Germinal center (tissue), 1 donor: ENCODE measurements around the gene ERV3-1.
"Not testable (repeated sequence)": the region's sequence is repeated elsewhere in the genome, so short reads cannot be mapped to it uniquely, and the experiment has no call there.

ENCODE experiments used
- DNase-seq: peaks from one replicate; pipeline ENCODE4 v3.0.0; 2012; ENCODE audit warnings: mixed read lengths, low spot score

ERV3-1 gene

DNA sequence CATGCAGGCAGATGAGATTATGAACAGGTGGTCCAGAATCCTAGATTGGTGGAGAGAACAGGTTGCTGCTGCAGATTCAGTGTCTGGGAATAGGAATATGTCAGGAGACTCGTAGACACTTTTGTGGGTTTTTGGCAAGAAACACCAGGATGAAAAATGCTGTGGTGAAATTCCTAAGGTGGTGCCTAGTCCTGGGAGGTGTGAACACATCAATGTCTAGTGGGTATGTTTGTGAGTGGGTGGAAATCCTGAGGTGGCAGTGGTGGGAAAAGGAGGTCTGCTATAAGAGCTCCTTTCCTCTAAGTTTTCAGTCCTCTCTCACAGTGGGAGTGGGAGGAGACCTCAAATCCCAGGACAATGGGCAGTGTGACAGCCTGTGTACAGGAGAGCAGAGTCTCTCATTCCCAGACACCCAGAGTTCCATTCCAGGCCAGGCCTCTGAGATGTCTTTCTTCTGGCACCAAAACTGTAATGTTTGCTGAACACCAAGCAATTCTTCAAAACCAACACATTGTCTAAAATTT is 5.1 kb downstream of the ERV3-1 start:
- DNase-seq = no peak

DNA sequence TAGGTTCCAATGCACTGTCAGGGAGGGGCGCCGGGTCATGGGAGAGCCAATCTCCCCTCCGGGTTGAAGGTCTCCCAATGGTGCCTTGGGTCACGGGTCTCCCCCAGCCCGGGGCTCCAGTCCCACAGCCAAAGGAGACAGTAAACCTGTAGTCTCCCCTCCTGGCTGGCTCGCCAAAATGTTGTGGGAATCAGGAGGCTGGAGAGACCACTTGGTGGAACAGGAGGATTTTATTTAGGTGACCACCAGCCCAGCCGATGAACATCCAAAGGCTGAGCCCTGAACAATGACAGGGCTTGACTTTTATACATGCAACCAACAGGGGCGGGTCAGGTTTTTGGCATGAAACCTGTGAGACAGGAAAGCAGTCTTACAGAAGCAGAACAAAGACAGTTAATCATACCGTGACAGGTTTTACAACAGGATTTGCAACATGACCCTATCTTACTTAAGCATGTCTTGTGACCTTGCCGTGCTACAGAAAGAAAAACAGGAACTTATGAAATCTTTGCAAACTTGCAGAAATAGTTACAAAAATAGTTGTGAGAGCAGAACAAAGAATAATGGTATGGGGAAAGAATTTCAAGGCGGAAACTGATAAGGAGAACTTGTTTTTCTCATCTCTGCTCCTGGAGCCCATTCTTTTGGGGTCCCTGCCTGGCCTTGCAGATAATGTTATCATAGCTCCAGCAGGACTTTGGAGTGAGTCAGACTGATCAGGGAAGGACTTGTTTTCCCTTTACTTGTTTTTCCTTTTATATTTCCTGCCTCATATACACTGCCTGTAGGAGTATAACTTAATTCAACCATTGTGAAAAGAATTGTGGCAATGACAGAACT is 7.1 kb downstream of the ERV3-1 start:
- peak; percentile 36 for DNase-seq

DNA sequence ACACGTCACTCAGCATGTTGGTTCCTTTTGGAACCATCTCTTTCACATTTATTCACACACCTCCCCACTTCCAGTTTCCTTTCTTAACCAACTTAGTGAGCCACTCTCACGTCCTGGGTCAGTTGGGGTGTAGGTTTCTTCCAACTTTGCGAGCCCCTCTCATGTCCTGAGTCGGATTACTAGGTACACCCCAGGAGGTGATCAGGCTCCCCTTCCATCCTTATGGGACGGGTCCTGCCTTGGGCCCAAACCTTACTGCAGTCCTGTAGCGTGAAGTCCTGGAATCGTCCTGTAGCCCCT is 7.7 kb downstream of the ERV3-1 start:
- no peak for DNase-seq

DNA sequence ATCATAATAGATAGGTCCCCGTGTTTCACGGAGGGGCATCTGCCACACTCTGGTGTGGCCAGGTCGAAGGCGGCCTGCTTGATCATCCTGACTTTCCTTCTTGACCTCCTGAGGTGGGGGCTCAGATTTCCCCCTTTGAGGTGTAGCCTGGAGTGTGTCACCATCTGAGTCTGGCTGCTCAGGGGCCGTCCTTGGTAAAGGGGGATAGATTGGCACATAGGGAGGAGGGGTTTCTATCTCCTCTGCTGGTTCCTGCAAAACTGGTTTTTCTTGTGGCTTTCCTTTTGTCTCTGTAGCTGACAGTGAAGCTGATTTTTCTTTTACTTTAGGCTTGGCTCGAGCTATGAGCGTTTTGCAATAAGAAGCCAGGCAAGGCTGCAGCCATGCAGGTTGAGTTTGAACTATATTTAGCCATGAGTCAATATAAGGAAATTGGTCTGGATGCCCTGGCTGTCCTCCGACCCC is 8.5 kb downstream of the ERV3-1 start:
- no peak for DNase-seq

DNA sequence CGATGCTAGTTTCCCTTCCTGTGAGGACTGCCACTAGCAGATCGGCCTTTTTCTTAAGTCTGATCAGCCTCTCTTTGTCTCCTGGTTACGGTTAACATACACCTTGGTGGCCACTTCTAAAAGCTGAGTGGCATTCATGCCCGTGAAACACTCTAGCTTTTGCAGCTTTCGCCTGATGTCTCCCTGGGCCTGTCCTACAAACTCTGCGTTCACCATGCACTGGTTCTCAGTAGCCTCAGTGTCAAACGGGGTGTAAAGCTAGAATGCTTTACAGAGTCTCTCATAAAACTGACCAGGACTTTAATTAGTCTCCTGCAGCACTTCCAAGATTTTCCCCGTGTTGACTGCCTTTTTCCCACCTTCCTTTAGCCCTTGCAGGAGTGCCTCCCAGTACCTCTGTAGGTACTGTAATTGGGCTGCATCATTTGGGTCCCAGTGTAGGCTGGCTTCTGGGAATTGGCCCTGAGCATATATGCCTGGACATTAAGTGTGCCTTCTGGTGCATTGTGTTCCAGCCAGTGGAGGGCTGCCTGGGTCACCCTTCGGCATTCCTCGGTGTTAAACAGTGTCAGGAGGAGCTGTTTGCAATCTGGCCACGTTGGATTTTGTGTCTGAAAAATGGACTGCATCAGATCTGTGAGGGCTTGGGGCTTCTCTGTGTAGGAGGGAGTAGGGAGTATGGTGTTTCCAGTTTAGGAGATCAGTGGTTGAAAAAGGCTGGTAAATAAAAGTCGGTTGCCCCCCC is 9.2 kb downstream of the ERV3-1 start:
- DNase-seq = no peak

DNA sequence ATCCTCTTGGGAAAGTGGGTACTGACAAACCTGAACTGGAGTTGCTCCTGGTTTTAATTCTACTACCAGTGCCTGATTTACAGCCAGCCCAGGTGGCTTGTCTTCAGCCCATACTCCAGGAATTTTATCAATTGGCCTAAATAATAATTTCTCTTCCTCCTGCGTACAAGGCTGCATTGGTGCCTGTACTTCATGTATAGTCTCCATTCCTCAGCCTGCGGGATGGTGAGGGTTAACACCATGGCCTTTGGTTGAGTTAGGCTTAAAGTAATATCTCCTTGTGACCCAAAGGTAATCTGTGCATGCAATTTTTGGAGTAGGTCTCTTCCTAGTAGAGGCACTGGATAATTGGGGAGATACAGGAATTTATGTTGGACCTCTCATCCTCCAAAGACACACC is 10.2 kb downstream of the ERV3-1 start:
- no peak for DNase-seq

DNA sequence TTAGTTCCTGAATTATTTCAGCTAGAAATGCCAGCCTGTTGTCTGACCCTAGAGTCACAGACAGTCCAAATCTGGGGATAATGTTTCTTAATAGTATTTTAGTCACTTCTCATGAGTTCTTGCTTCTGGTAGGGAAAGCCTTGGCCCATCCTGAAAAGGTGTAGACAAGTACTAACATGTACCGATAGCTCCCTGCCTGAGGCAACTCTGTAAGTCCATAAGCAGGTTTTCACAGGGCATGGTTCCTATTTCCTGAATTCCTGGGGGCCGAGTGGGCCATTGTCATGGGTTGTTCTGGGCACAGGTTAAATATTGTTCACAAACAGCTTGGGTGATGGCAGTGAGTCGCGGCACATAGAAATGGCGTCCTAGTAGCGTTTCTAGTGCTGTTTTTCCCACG is 12.6 kb downstream of the ERV3-1 start:
- DNase-seq = no peak

DNA sequence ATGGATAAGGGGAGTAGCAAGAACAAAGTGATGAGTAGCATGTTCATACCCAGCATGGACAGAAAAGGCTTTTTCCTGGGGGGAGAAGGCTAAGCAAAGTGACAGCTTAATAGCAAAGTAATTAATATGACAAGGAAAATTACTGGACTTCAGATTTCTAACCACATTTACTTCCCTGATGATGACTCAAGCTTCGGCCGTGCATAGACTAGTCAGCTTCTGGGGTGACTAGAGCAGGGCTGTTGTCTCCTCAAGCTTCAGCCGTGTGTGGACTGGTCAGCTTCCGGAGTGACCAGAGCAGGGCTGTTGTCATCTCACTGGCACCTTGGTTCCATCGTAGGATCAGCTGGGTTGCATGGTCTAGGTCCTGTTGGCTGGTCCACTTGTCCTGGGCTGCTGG is 13.5 kb downstream of the ERV3-1 start:
- DNase-seq = no peak

DNA sequence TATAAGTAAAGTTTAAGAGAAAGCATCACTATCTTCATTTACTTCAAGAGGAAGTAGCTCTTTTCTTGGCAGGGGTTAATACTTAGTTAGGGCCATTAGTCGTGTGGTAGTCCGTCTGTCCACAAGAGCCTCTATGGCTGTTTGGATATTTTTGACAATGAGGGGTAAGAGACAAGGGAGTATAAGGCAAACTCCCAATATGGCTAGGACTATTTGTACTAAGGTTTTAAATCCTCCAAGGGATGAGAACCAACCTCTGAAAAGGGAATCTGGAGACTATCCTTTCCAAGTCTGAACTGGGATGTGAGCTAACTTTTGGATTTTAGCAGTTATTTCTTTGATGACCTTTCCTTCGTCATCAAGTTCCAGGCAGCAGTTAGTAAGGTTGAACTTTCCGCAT is 15.6 kb downstream of the ERV3-1 start, which contains the start of gene ZNF117:
Gene ZNF117, minus strand, starts transcription at position 101 of the 400 bp plus-strand sequence.
- DNase-seq = no peak

DNA sequence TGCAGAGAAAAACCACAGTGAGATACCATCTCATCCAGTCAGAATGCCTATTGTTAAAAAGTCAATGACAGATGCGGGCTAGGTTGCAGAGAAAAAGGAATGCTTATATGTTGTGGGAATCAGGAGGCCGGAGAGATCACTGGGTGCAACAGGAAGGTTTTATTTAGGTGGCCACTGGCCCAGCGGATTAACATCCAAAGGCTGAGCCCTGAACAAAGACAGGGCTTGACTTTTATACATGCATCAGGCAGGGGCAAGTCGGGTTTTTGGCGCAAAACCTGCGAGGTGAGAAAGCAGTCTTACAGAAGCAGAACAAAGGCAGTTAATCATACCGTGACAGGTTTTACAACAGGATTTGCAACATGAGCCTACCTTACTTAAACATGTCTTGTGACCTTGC is 16.3 kb downstream of the ERV3-1 start:
- DNase-seq = no peak

DNA sequence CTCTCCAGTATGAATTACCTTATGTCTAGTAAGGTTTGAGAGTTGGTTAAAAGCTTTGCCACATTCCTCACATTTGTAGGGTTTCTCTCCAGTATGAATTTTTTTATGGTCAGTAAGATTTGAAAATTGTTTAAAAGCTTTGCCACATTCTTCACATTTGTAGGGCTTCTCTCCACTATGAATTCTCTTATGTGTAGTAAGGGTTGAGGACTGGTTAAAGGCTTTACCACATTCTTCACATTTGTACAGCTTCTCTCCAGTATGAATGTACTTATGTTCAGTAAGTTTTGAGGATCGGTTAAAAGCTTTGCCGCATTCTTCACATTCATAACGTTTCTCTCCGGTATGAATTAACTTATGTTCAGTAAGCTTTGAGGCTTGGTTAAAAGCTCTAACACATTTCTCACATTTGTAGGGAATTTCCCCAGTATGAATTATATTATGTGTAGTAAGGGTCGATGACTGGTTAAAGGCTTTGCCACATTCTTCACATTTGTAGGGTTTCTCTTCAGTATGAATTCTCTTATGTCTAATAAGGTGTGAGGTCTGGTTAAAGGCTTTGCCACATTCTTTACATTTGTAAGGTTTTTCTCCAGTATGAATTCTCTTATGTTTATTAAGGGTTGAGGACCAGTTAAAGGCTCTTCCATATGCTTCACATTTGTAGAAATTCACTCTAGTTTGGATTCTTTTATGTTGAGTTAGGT is 27.8 kb downstream of the ERV3-1 start:
- DNase-seq = no peak

DNA sequence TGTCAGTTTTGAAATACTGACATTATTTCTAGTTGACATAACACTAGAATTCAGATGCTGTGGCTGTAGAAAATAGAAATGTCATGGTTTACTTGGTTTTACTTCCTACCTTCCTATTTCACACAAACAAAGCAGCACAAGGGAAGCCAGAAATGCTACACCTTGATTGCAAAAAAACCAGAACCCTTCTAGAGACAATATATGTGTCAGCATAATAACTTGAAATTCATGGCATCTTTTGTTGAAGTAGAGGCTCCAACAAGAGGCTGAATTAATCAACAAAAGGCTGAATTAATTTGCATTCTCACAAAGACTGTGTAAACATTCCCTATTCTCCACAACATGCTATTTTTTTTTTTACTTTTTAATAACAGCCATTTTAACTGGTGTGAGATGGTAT is 40.9 kb downstream of the ERV3-1 start:
- no peak for DNase-seq

DNA sequence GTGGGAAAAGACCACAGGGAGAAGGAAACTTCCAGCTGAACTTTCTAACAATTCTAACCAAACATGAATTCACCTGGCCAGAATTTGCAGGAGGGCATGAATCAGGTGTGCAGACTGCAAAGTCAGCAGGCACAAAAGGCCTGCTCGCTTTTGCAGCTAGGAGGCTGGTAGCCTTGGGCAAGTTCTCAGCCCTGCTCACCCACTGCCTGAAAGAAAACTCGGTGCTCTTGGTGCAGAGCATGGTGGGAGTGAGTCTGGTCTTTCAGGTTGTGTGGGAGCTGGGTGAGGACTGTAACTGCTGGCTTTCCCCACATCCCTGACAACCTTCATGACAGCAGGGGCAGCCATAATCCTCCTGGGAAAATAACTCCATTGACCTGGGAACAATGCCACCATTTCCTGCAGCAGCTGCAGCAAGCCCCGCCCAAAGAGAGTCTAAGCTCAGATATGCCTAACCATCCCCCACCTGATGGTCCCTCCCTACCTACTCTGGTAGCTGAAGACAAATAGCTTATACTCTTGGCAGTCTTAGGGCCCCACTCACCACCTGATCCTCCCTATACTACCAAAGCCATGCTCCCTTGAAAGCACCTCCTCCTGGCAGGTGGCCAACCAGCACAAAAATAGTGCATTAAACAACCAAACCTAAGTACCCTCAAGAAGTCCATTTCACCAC is 47.3 kb downstream of the ERV3-1 start:
- no peak for DNase-seq

DNA sequence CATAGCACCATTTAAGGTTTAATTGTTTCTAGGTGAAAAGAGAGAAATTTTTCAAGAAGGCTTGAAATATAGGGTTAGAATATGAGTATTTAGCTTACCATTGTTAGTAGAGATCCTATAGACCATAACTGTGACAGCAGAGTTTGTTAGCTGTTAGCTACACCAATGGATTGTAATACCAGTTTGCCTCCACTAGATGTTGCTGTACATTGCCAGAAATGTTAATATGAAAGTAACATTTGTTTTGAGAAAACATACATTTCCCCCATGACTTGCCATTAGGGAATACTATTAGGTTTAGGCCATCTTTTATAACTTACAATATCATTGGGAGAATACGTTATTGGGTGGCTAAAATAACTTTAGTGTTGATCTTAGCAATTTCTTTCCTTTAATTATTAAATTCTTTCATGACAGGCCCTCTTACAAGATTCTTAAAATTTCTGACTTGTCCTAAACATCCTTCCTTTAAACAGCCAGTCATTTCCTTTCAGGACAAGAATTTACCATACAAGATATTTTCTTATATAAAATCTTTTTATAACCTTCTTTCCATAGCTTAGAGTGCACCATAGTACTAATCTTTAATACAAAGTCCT is 55.1 kb downstream of the ERV3-1 start:
- DNase-seq = peak; percentile 36

DNA sequence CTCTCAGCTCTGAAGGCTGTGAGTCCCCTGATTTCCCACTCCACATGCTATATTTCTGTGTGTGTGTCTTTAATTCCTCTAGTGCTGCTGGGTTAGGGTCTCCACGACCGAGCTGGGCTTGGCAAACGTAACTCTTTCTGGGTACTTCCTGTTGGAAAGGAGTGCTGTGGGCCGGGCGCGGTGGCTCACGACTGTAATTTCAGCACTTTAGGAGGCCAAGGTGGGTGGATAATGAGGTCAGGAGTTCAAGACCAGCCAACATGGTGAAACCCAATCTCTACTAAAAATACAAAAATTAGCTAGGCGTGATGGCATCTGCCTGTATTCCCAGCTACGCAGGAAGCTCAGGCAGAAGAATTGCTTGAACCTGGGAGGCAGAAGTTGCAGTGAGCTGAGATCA is 55.8 kb downstream of the ERV3-1 start:
- DNase-seq = not testable (repeated sequence)

DNA sequence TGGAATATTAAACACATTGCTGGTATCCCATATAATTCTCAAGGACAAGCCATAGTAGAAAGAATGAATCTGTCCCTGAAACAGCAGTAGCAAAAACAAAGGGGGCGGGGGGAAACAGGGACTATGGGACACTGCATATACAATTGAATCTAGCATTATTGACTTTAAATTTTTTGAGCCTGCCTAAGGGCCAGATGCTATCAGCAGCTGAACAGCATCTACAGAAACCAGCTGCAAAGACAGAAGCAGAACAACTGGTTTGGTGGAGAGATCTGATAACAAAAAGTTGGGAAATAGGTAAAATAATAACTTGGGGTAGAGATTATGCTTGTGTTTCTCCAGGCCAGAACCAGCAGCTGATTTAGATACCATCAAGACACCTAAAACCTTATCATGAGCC is 57.7 kb downstream of the ERV3-1 start:
- not testable (repeated sequence) for DNase-seq

DNA sequence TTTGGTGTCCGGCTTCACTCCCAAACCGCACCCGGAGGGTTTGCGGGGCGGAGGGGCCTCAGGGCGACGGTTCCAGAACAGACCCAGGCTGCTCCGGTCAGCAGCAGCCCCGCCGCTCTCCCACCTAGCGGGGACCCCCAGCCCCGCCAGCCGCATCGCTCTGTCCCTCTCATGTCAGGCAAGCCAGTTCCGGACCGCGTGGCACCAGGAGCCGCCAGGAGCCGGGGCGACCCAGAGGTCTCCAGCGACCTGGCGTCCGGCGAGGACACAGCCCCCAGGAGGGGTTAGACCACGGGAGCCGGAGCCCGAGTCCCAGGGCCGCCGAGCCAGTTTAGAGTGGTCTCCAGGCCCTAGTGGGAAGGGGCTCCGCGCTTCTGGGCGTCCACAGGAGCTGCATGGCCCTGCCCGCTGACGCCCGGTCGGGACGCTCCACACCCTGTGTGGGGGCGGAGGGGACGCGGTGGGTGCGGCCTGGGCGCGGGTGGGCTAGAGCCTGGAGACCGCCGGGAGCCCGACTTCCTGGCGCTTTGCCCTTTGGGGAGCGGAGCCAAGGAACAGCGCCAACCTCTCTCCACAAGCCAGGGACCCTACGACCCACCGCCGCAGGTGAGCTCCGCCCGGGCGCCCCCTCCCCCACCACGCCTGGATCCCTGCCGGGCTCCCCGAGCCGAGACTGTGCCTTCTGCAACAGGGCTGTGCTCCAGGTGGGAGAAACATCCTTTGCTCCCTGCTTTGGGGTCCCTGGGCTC is 59.1 kb downstream of the ERV3-1 start:
- no peak for DNase-seq

DNA sequence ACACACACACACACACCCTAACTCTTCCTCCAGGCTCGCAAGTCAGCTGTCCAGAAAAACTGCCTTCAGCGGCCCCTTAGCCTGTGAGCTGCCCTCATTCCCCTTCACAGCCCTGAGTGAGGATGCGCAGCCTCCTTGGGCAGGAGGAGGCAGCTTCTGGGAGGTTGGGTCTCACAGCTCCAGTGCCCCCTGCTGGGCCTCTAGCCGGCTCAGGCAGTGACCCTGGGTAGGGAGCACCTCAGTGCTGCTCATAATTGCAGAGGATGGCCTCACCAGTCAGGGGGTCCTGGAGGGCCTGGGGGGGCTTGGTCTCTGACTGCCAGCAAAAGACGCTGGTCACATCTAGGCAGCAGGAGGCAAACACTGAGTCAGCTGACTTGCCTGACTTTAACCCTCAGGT is 59.7 kb downstream of the ERV3-1 start:
- peak; percentile 14 for DNase-seq

DNA sequence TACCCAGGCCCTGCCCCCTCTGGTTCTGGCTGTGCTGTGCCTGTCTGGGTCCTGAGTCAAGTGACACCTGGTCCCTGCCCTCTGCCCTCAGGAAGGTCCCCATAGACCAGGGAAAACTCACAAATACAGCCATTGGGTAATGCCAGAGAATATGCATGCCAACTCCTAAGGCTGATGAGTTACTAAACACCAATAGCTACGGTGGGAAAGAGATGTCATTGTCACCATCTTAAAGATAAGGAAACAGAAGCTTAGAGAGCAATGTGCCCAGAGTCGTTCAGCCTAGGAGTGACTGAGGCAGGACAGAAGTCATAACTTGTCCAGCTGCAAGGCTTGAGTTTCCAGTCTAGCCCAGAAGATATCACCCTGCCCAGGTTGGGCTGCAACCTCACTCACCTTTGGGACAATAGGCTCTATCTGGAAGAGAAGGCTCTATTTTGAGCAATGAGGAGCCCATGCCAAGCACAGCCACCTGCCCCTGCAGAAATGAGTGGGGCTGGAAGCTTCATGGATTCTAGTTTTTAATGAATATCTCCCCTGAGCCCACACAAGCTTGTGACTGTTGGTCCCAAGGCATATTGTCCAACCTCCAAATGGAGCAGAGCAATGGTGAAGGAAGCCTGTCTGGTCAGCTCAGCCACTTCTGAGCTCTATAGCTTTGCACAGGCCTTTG is 60.8 kb downstream of the ERV3-1 start:
- DNase-seq = no peak
